ENCODE results near the gene SH3GL3.

DNA sequence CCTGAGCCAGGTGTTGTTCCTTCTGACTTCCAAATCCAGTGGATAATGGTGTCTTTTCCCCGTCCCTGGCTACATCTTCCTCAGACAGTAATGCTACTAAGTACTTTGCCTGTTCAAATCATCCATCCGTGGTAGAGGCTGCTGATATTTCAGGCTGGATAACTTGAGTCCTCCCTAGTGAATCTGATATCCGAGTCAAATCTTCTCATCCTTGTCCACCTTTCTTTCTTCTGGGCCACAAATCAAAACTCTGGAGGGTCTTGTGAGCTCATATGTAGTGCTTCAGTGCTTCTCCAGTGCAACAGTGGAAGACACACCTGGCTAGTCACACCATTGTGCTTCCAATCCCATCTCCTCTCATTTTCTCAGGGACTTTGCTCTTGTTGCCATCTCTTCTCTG, 11.2 kb downstream of the SH3GL3 start:
- TF ChIP-seq, protein P1, sequence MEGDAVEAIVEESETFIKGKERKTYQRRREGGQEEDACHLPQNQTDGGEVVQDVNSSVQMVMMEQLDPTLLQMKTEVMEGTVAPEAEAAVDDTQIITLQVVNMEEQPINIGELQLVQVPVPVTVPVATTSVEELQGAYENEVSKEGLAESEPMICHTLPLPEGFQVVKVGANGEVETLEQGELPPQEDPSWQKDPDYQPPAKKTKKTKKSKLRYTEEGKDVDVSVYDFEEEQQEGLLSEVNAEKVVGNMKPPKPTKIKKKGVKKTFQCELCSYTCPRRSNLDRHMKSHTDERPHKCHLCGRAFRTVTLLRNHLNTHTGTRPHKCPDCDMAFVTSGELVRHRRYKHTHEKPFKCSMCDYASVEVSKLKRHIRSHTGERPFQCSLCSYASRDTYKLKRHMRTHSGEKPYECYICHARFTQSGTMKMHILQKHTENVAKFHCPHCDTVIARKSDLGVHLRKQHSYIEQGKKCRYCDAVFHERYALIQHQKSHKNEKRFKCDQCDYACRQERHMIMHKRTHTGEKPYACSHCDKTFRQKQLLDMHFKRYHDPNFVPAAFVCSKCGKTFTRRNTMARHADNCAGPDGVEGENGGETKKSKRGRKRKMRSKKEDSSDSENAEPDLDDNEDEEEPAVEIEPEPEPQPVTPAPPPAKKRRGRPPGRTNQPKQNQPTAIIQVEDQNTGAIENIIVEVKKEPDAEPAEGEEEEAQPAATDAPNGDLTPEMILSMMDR (IDR thresholded peaks at IDR 0.05), result no peak
- TF ChIP-seq POLR2A (IDR thresholded peaks at IDR 0.05), result no peak

Data from adrenal gland (tissue), 5 donors.